ENCODE data around the gene ATP2C2.

DNA sequence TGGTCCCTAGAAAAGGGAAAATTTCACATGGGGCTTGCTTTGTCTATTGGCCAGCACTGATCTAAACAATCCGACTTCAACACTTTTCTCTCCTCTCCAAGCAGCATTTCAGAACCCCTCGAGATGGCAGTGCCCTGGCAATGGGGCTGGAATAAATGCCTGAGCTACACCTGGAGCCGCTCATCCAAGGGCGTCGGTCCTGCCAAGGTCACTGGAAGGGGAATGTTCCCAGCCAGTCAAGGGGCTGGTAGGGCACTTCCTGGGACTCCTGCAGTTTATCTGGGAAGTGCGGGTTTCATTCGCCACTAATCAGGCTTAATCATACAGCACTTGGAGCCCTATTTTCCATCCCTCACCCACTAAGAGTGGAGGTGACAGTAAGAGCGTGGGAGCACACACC lies 119.0 kb downstream of the ATP2C2 start:
- TF ChIP-seq, protein P1, sequence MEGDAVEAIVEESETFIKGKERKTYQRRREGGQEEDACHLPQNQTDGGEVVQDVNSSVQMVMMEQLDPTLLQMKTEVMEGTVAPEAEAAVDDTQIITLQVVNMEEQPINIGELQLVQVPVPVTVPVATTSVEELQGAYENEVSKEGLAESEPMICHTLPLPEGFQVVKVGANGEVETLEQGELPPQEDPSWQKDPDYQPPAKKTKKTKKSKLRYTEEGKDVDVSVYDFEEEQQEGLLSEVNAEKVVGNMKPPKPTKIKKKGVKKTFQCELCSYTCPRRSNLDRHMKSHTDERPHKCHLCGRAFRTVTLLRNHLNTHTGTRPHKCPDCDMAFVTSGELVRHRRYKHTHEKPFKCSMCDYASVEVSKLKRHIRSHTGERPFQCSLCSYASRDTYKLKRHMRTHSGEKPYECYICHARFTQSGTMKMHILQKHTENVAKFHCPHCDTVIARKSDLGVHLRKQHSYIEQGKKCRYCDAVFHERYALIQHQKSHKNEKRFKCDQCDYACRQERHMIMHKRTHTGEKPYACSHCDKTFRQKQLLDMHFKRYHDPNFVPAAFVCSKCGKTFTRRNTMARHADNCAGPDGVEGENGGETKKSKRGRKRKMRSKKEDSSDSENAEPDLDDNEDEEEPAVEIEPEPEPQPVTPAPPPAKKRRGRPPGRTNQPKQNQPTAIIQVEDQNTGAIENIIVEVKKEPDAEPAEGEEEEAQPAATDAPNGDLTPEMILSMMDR (IDR thresholded peaks at IDR 0.05), result no peak
- TF ChIP-seq POLR2A (IDR thresholded peaks at IDR 0.05), result no peak

Measured in right lobe of liver (tissue), 4 donors.